ENCODE results near the gene ITPRIPL2.

DNA sequence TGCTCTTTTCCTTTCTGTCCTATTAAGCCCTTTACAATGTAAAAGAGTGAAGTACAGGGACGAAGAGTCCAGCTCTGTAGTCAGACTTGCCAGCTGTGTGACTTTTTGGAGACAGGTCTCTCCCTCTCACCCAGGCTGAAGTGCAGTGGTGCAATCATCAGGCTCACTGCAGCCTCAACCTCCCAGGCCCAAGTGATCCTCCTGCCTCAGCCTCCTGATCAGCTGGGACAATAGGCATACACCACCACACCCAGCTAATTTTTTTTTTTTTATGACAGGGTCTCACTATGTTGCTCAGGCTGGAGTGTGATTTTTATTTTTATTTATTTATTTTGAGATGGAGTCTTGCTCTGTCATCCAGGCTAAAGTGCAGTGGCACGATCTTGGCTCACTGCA is 7.1 kb upstream of the ITPRIPL2 start:
- TF ChIP-seq, protein P1, sequence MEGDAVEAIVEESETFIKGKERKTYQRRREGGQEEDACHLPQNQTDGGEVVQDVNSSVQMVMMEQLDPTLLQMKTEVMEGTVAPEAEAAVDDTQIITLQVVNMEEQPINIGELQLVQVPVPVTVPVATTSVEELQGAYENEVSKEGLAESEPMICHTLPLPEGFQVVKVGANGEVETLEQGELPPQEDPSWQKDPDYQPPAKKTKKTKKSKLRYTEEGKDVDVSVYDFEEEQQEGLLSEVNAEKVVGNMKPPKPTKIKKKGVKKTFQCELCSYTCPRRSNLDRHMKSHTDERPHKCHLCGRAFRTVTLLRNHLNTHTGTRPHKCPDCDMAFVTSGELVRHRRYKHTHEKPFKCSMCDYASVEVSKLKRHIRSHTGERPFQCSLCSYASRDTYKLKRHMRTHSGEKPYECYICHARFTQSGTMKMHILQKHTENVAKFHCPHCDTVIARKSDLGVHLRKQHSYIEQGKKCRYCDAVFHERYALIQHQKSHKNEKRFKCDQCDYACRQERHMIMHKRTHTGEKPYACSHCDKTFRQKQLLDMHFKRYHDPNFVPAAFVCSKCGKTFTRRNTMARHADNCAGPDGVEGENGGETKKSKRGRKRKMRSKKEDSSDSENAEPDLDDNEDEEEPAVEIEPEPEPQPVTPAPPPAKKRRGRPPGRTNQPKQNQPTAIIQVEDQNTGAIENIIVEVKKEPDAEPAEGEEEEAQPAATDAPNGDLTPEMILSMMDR (conservative IDR thresholded peaks at IDR 0.05; ENCODE audit: low read depth, low read length): no peak
- TF ChIP-seq NFE2L2 (IDR thresholded peaks at IDR 0.05; ENCODE audit: low read depth, low read length) (no peak), RFX5 (IDR thresholded peaks at IDR 0.05; ENCODE audit: low read depth, low read length) (no peak), RAD21 (IDR thresholded peaks at IDR 0.05; ENCODE audit: low read length) (no peak), RCOR1 (IDR thresholded peaks at IDR 0.05; ENCODE audit: insufficient replicate concordance, low read length) (no peak), POLR2A (IDR thresholded peaks at IDR 0.05; ENCODE audit: low read depth, low read length) (no peak), SMC3 (IDR thresholded peaks at IDR 0.05; ENCODE audit: low read depth, low read length) (no peak), MAFK (IDR thresholded peaks at IDR 0.05; ENCODE audit: low read depth, low read length) (no peak)
- TF ChIP-seq, protein P2, sequence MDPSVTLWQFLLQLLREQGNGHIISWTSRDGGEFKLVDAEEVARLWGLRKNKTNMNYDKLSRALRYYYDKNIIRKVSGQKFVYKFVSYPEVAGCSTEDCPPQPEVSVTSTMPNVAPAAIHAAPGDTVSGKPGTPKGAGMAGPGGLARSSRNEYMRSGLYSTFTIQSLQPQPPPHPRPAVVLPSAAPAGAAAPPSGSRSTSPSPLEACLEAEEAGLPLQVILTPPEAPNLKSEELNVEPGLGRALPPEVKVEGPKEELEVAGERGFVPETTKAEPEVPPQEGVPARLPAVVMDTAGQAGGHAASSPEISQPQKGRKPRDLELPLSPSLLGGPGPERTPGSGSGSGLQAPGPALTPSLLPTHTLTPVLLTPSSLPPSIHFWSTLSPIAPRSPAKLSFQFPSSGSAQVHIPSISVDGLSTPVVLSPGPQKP (IDR thresholded peaks at IDR 0.05; ENCODE audit: borderline replicate concordance, low read depth, low read length): no peak
